CD8-positive, alpha-beta memory T cell (primary cell): ENCODE measurements around the gene SHANK2. TPM values are rescaled to one million over a fixed set of nuclear protein-coding genes. Genes with fewer than 3 reads are reported as not detected.

Source experiments
- CTCF ChIA-PET: fragments of 350-600 bp; sonication (Branson Sonifier 250); formaldehyde crosslinking; loops from one replicate; lab custom pipeline; 2021; ENCODE audit warnings: antibody characterized with exemption; lab: Charles Lee
- POLR2A ChIA-PET: fragments of 350-600 bp; sonication (Branson Sonifier 250); formaldehyde crosslinking; loops from one replicate; lab custom pipeline; 2021; ENCODE audit warnings: antibody characterized with exemption; lab: Charles Lee
- DNase-seq, 5 donors: peaks; one replicate each; pipeline versions ENCODE4 v3.0.0 to v3.0.0-alpha.2; 2020 to 2022; ENCODE audit warnings: mixed read lengths in 1 of 5
- H3K27ac ChIP-seq: one replicate; pipeline ENCODE4 v1.7.0; 2013; ENCODE audit warnings: low read depth, mild to moderate bottlenecking, low read length, moderate library complexity
- H3K27me3 ChIP-seq: 2 replicates; pipeline ENCODE4 v1.7.0; 2013; ENCODE audit warnings: low read length, mild to moderate bottlenecking; ENCODE audit not compliant: insufficient read depth, poor library complexity, severe bottlenecking
- H3K36me3 ChIP-seq: 2 replicates; pipeline ENCODE4 v1.7.0; 2013; ENCODE audit warnings: mild to moderate bottlenecking, low read length, moderate library complexity; ENCODE audit not compliant: insufficient read depth
- H3K4me1 ChIP-seq: 2 replicates; pipeline ENCODE4 v1.7.0; 2013; ENCODE audit warnings: mild to moderate bottlenecking, low read length, moderate library complexity; ENCODE audit not compliant: insufficient read depth
- H3K4me3 ChIP-seq: 2 replicates; pipeline ENCODE4 v1.7.0; 2013; ENCODE audit warnings: mild to moderate bottlenecking, low read length
- H3K9me3 ChIP-seq: 2 replicates; pipeline ENCODE4 v1.7.0; 2013; ENCODE audit warnings: mild to moderate bottlenecking, low read length
- H3K27ac Mint-ChIP-seq, 8 donors: one replicate each; pipeline ENCODE4 v1.8.0; 2020 to 2021; ENCODE audit warnings: mixed read lengths in 8 of 8, mild to moderate bottlenecking in 6 of 8, inconsistent platforms in 3 of 8, moderate library complexity in 3 of 8
- H3K27me3 Mint-ChIP-seq, 2 donors: one replicate each; pipeline ENCODE4 v1.8.0; 2020 to 2021; ENCODE audit warnings: mixed read lengths in 2 of 2, mild to moderate bottlenecking in 1 of 2, moderate library complexity in 1 of 2
- H3K36me3 Mint-ChIP-seq, 3 donors: one replicate each; pipeline ENCODE4 v1.8.0; 2020 to 2021; ENCODE audit warnings: mixed read lengths in 3 of 3, inconsistent platforms in 1 of 3, mild to moderate bottlenecking in 1 of 3
- H3K4me1 Mint-ChIP-seq, 3 donors: one replicate each; pipeline ENCODE4 v1.8.0; 2020 to 2021; ENCODE audit warnings: mixed read lengths in 3 of 3, inconsistent platforms in 1 of 3, mild to moderate bottlenecking in 1 of 3
- H3K4me3 Mint-ChIP-seq, 7 donors: one replicate each; pipeline ENCODE4 v1.8.0; 2020 to 2021; ENCODE audit warnings: mixed read lengths in 7 of 7, mild to moderate bottlenecking in 6 of 7, moderate library complexity in 4 of 7, inconsistent platforms in 2 of 7
- H3K9me3 Mint-ChIP-seq, 5 donors: one replicate each; pipeline ENCODE4 v1.8.0; 2020 to 2022; ENCODE audit warnings: mixed read lengths in 5 of 5, mild to moderate bottlenecking in 3 of 5, moderate library complexity in 2 of 5, inconsistent platforms in 1 of 5
- polyA plus RNA-seq: library from polyadenylated mRNA; unstranded; fragments of 300-500 nt; fragmentation: Illumina TruSeq; gene quantifications from one replicate; pipeline ENCODE4 v1.2.3, GENCODE V29; 2021
- total RNA-seq, 2 experiments: library from RNA; stranded (reverse); gene quantifications; one replicate each; pipeline ENCODE4 v1.2.3, GENCODE V29; 2021

Gene SHANK2
- total and polyA plus RNA-seq, 3 experiments from 2014 or later, result not detected

GRCh38 chr11:71227058-71227659 lies 25.2 kb downstream of the SHANK2 start:
- no peaks in the 10 kb centered on the region for H3K27me3 ChIP-seq
- CTCF ChIA-PET, result no interaction called here
- H3K27ac Mint-ChIP-seq, result peak overlapping the region in 1 of 8 donors; percentile 38
- H3K36me3 Mint-ChIP-seq, result no peaks in the 10 kb centered on the region
- H3K27me3 Mint-ChIP-seq, result peaks cover 6 to 19% of the 10 kb centered on the region in 2 donors
- H3K9me3 Mint-ChIP-seq, result peaks cover 19 to 28% (median 24%) of the 10 kb centered on the region in 5 donors
- no peak for DNase-seq
- no peak overlapping the region for H3K4me3 Mint-ChIP-seq
- H3K9me3 ChIP-seq, result no peaks in the 10 kb centered on the region
- POLR2A ChIA-PET, result no interaction called here
- H3K4me3 ChIP-seq, result no peak overlapping the region
- no peaks in the 10 kb centered on the region for H3K4me1 Mint-ChIP-seq
- H3K4me1 ChIP-seq, result no peaks in the 10 kb centered on the region
- H3K36me3 ChIP-seq, result no peaks in the 10 kb centered on the region
- H3K27ac ChIP-seq, result no peak overlapping the region

DNA sequence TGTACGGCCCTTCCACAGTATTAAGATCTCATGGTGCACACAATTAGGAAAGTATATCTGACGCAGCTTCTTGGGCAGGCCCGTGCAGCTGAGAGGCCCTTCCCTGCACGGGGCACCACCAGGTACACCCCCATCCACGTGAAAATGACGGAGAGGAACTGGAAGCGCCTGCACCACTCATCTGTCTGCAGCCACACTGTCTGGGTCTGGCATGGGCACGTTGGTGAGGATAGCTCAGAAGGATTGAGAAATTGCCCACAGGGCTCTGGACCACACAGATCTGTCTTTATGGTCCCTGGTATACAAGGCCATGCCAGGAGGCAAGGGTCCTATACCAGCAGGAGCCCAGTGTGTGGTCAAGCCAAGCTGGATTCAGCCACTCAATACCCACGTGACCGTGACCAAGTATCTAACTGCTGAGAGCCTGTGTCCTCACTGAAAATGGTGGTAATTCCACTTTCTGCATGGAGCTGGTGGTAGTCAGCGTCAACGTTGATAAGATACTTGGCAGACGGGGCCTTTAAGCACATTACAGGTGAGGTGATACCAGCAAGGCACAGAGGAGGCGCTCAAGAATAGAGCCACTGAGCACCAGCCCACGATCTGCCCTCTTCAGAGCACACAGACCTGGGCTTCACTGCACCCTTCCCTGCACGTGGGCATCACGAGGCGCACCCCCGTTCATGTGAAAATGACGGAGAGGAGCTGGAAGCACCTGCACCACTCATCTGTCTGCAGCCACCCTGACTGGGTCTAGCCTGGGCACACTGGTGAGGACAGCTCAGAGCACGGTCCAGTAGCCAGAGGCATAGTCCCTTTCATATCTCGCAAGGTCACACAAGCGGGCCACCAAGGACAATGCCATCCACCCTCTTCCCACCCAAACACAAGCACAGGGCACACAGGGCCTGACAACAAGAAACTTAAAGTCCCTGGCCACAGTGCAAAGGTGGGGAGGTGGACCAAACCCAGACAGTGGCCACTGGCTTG lies 28.4 kb downstream of the SHANK2 start:
- H3K27me3 ChIP-seq, result no peaks in the 10 kb centered on the region
- peaks cover 4 to 21% of the 10 kb centered on the region in 2 donors for H3K27me3 Mint-ChIP-seq
- H3K36me3 ChIP-seq, result no peaks in the 10 kb centered on the region
- no peaks in the 10 kb centered on the region for H3K4me1 Mint-ChIP-seq
- ChIA-PET CTCF (no interaction called here), POLR2A (no interaction called here)
- no peak overlapping the region for H3K27ac ChIP-seq
- peaks cover 16 to 27% (median 24%) of the 10 kb centered on the region in 5 donors for H3K9me3 Mint-ChIP-seq
- no peaks in the 10 kb centered on the region for H3K4me1 ChIP-seq
- no peaks in the 10 kb centered on the region for H3K36me3 Mint-ChIP-seq
- H3K4me3 ChIP-seq, result no peak overlapping the region
- no peaks in the 10 kb centered on the region for H3K9me3 ChIP-seq
- no peak overlapping the region for H3K27ac Mint-ChIP-seq
- no peak overlapping the region for H3K4me3 Mint-ChIP-seq
- DNase-seq, result no peak

- no peak overlapping the region for H3K27ac Mint-ChIP-seq
- no peaks in the 10 kb centered on the region for H3K4me1 ChIP-seq
- no peaks in the 10 kb centered on the region for H3K27me3 ChIP-seq
- H3K27ac ChIP-seq, result no peak overlapping the region
- DNase-seq, result no peak
- no peak overlapping the region for H3K4me3 ChIP-seq
- peaks cover 15 to 23% (median 22%) of the 10 kb centered on the region in 5 donors for H3K9me3 Mint-ChIP-seq
- POLR2A ChIA-PET, result no interaction called here
- CTCF ChIA-PET, result no interaction called here
- H3K36me3 ChIP-seq, result no peaks in the 10 kb centered on the region
- H3K36me3 Mint-ChIP-seq, result no peaks in the 10 kb centered on the region
- H3K27me3 Mint-ChIP-seq, result peaks cover 4 to 17% of the 10 kb centered on the region in 2 donors
- no peaks in the 10 kb centered on the region for H3K4me1 Mint-ChIP-seq
- no peak overlapping the region for H3K4me3 Mint-ChIP-seq
- H3K9me3 ChIP-seq, result no peaks in the 10 kb centered on the region
Measured at GRCh38 chr11:71223081-71223405, 29.3 kb downstream of the SHANK2 start.

GRCh38 chr11:71222318-71223080 lies 29.9 kb downstream of the SHANK2 start:
- ChIA-PET POLR2A (no interaction called here), CTCF (no interaction called here)
- peaks cover 11 to 18% (median 17%) of the 10 kb centered on the region in 5 donors for H3K9me3 Mint-ChIP-seq

DNA sequence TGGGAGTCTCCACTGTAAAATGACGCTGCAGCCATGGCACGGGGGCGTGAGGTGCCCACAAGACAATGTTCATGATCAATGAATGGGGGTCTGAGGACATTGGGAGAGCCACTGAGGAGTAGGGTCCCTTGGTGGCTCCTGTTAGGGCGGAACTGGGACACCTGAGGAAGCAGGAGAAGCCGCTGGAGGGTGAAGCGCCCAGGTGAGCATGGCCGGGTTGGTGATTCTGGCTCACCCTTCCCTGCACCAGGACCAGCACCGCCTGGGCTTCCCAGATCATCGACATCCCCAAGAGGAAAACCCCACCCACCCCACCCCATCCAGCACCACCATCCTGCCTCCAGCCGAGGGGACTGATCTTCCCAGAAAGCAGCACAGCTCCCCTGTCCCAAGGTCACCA lies 30.6 kb downstream of the SHANK2 start:
- H3K27me3 Mint-ChIP-seq, result peaks cover 0 to 7% of the 10 kb centered on the region in 2 donors

More at GRCh38 chr11:71222318-71223080, 29.9 kb downstream of the SHANK2 start:
- H3K4me3 Mint-ChIP-seq, result no peak overlapping the region
- no peak overlapping the region for H3K4me3 ChIP-seq
- no peak overlapping the region for H3K27ac Mint-ChIP-seq
- peaks cover 0 to 11% of the 10 kb centered on the region in 2 donors for H3K27me3 Mint-ChIP-seq
- H3K27me3 ChIP-seq, result no peaks in the 10 kb centered on the region
- H3K36me3 Mint-ChIP-seq, result no peaks in the 10 kb centered on the region
- H3K36me3 ChIP-seq, result no peaks in the 10 kb centered on the region
- H3K27ac ChIP-seq, result no peak overlapping the region
- H3K4me1 ChIP-seq, result no peaks in the 10 kb centered on the region
- no peaks in the 10 kb centered on the region for H3K9me3 ChIP-seq
- no peak for DNase-seq
- no peaks in the 10 kb centered on the region for H3K4me1 Mint-ChIP-seq

GRCh38 chr11:71221201-71221600 lies 31.2 kb downstream of the SHANK2 start:
- Histone ChIP-seq H3K4me3 (no peak overlapping the region), H3K36me3 (no peaks in the 10 kb centered on the region), H3K27me3 (no peaks in the 10 kb centered on the region), H3K4me1 (no peaks in the 10 kb centered on the region), H3K27ac (no peak overlapping the region), H3K9me3 (no peaks in the 10 kb centered on the region)
- Mint-ChIP-seq H3K4me1 (no peaks in the 10 kb centered on the region), H3K27ac (no peak overlapping the region), H3K4me3 (no peak overlapping the region), H3K27me3 (peaks cover 0 to 9% of the 10 kb centered on the region in 2 donors), H3K36me3 (no peaks in the 10 kb centered on the region), H3K9me3 (peaks cover 3 to 8% (median 7%) of the 10 kb centered on the region in 5 donors)
- POLR2A ChIA-PET, result no interaction called here
- CTCF ChIA-PET, result no interaction called here
- DNase-seq, result no peak

More for the DNA sequence above, 30.6 kb downstream of the SHANK2 start:
- Mint-ChIP-seq H3K4me1 (no peaks in the 10 kb centered on the region), H3K36me3 (no peaks in the 10 kb centered on the region), H3K27ac (no peak overlapping the region), H3K4me3 (no peak overlapping the region), H3K9me3 (peaks cover 4 to 12% (median 10%) of the 10 kb centered on the region in 5 donors)
- no peak for DNase-seq
- POLR2A ChIA-PET, result no interaction called here
- H3K4me3 ChIP-seq, result no peak overlapping the region
- no peaks in the 10 kb centered on the region for H3K27me3 ChIP-seq
- no peak overlapping the region for H3K27ac ChIP-seq
- H3K36me3 ChIP-seq, result no peaks in the 10 kb centered on the region
- no peaks in the 10 kb centered on the region for H3K9me3 ChIP-seq
- H3K4me1 ChIP-seq, result no peaks in the 10 kb centered on the region
- CTCF ChIA-PET, result no interaction called here

DNA sequence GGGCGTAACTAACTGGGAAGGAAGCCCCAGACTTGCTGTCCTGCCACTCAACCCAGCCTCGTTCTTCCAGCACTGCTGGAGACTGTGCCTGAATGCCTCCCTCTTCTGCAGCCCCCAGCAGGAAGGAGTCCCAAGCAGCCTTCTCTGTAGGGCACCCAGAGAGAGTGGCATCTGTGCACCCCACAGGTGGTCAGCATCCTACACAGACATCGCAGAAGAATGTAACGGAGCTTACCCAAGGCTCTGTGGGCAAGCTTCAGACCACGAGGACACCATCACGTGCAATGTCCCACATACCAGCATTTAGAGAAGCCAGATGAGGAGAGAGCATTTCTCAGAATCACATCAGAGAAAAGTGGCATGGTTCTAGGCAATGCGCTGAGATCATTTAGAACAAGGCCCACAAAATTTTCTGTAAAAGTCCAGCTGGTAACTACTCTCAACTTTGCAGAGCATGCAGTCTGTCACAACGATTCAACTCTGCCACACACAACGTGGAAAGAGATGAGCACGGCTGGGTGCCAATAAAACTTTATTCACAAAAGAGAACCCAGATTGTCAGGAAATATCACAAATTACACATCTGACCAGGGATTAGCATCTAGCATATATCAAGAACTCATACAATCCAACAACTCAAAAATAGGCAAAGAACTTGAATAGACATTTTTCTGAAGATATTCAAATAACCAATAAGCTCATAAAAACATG lies 33.4 kb downstream of the SHANK2 start:
- no peak overlapping the region for H3K4me3 Mint-ChIP-seq
- CTCF ChIA-PET, result no interaction called here

More for the DNA sequence above, 33.4 kb downstream of the SHANK2 start:
- H3K27ac ChIP-seq, result no peak overlapping the region
- Mint-ChIP-seq H3K27me3 (peaks cover 0 to 19% of the 10 kb centered on the region in 2 donors), H3K4me1 (no peaks in the 10 kb centered on the region), H3K36me3 (no peaks in the 10 kb centered on the region), H3K27ac (no peak overlapping the region), H3K9me3 (no peaks in the 10 kb centered on the region)
- no peaks in the 10 kb centered on the region for H3K27me3 ChIP-seq
- H3K4me1 ChIP-seq, result no peaks in the 10 kb centered on the region
- POLR2A ChIA-PET, result no interaction called here
- DNase-seq, result no peak
- no peaks in the 10 kb centered on the region for H3K9me3 ChIP-seq
- H3K4me3 ChIP-seq, result no peak overlapping the region
- no peaks in the 10 kb centered on the region for H3K36me3 ChIP-seq
